Kidney (tissue), 14 donors: ENCODE results near the gene BTNL9. TPM values are rescaled to one million over a fixed set of nuclear protein-coding genes. Genes with fewer than 3 reads are reported as not detected.

ENCODE experiments used
- DNase-seq, 5 donors: peaks; one replicate each; pipeline ENCODE4 v3.0.0-alpha.2; 2013 to 2020
- FAIRE-seq: peaks from 2 replicates; lab custom pipeline; 2012; peaks lifted over from hg19 to GRCh38; lab: Jason Lieb, UNC
- H3K27ac ChIP-seq, 2 donors: one replicate each; pipeline ENCODE4 v1.7.0; 2013; ENCODE audit warnings: low read depth in 2 of 2, low read length in 2 of 2, inconsistent platforms in 1 of 2
- H3K27me3 ChIP-seq: one replicate; pipeline ENCODE4 v1.7.1; 2013; ENCODE audit warnings: low read length, inconsistent platforms; ENCODE audit not compliant: control insufficient read depth, insufficient read depth
- H3K36me3 ChIP-seq, 3 donors: one replicate each; pipeline versions ENCODE4 v1.7.0 to v1.7.1; 2013; ENCODE audit warnings: low read length in 3 of 3, control low read depth in 1 of 3, inconsistent platforms in 1 of 3; ENCODE audit not compliant: insufficient read depth in 3 of 3, control insufficient read depth in 2 of 3
- H3K4me1 ChIP-seq, 3 donors: one replicate each; pipeline versions ENCODE4 v1.7.0 to v1.7.1; 2013; ENCODE audit warnings: low read length in 3 of 3, inconsistent platforms in 1 of 3, low read depth in 1 of 3; ENCODE audit not compliant: control insufficient read depth in 2 of 3, insufficient read depth in 2 of 3
- H3K4me3 ChIP-seq, 3 donors: one replicate each; pipeline versions ENCODE4 v1.7.0 to v1.8.1; 2013; ENCODE audit warnings: low read length in 3 of 3, control low read depth in 1 of 3, inconsistent platforms in 1 of 3
- H3K9ac ChIP-seq, 3 donors: one replicate each; pipeline versions ENCODE4 v1.7.0 to v1.7.1; 2013; ENCODE audit warnings: low read length in 3 of 3, control low read depth in 1 of 3, inconsistent platforms in 1 of 3
- H3K9me3 ChIP-seq, 3 donors: one replicate each; pipeline versions ENCODE4 v1.7.0 to v1.7.1; 2013; ENCODE audit warnings: low read length in 3 of 3, control low read depth in 1 of 3, inconsistent platforms in 1 of 3; ENCODE audit not compliant: control insufficient read depth in 2 of 3, insufficient read depth in 1 of 3
- CTCF ChIP-seq: IDR thresholded peaks from 3 replicates; pipeline ENCODE4 v1.5.1; 2012; ENCODE audit warnings: mild to moderate bottlenecking, moderate library complexity, borderline replicate concordance; ENCODE audit not compliant: insufficient read depth; ENCODE audit errors: extremely low read depth
- intact Hi-C: fragments of 100-400 bp; cut with DNase I; formaldehyde crosslinking; loops from one replicate; pipeline ENCODE4 v1.11.1; 2022
- polyA plus RNA-seq: library from polyadenylated mRNA; stranded (reverse); fragments of 350-450 nt; fragmentation: Illumina TruSeq; extraction: RNeasy Lipid Tissue Mini Kit (QIAGEN cat#74804); gene quantifications from one replicate; pipeline ENCODE4 v1.2.3, GENCODE V29; 2014; ENCODE audit warnings: low read depth, low replicate concordance; ENCODE audit not compliant: insufficient read depth
- total RNA-seq: library from RNA; stranded (reverse); fragmentation: NEBNext Ultra II Directional; extraction: Animal tissue kit (Norgen Biotek cat#: 25700); gene quantifications from one replicate; pipeline ENCODE4 v1.2.1, GENCODE V29; 2021
- donor health status: control.
- donor health status: control.
- donor health status: control.
- donor health status: control.
- donor health status: control.
- donor health status: DM: yes; HTN: yes; CAD: no.
- donor health status: Normal renal cell carcinoma (clear cell type).

The BTNL9 gene
- total and polyA plus RNA-seq, 2 donors from 2014 or later, result 8.6 to 11.9 TPM

DNA sequence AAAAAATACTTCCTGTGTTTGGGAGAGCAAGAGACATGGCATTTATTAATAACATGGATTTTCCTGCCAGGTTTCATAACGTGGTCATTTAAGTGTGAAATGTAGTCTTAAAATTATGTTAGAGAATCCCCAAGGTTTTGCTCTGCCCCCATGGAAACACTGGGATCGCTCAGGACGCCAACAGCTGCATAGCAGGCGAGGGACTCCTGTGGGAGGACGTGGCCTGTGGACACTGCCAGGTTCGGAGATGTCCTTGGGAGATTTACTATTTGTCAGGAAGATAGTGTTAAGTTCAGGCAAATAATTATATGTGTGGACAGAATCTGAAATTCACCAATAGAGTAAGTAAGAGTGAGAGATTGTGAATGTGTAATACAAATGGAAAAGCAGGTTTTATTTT is 977 bp downstream of the BTNL9 start:
- Histone ChIP-seq H3K36me3 (no peaks in the 10 kb centered on the region), H3K9me3 (no peaks in the 10 kb centered on the region), H3K4me3 (peak overlapping the region in 2 of 3 donors; percentile 29 to 54), H3K9ac (no peak overlapping the region), H3K4me1 (peaks cover 0 to 5% (median 0%) of the 10 kb centered on the region in 3 donors), H3K27ac (no peak overlapping the region), H3K27me3 (no peaks in the 10 kb centered on the region)
- FAIRE-seq, result no peak
- no peak for DNase-seq
- intact Hi-C loops, result no loop called here
- TF ChIP-seq CTCF, result no peak

DNA sequence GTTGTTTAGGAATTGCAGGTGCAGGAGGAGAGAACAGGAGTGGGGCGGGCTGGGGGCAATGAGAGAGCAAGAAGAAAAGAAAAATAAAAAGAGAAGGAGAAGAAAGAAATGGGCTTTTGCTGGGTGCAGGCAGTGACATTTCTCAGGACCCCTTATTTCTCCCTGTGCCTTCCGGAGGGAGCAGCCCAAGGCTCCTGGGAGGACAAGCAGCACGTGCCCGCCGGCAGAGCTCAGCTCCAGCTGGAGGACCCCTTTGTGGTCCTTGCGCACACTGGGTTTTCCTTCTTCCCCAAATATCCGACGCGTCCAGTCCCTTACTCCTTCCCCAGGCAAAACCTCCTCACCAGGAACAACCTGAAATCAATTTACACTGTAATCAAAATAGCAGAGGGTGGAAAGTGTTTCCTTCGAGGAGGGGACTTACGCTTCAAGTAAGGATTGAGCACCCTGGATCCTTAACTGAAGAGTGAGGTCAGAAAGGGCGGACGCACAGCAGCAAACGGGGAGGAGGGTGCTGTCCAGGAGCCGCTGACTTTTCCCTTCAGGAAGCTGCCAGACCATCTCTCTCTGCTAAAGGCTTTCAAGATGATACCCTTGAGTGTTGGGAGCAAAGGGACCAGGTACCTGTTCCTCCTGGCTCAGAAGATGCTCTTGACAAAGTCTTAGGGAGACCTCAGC is 2.1 kb downstream of the BTNL9 start:
- H3K27me3 ChIP-seq, result no peaks in the 10 kb centered on the region
- H3K36me3 ChIP-seq, result no peaks in the 10 kb centered on the region
- peaks cover 0 to 5% (median 0%) of the 10 kb centered on the region in 3 donors for H3K4me1 ChIP-seq
- FAIRE-seq, result no peak
- H3K9me3 ChIP-seq, result no peaks in the 10 kb centered on the region
- intact Hi-C loops, result no loop called here
- no peak for DNase-seq
- no peak overlapping the region for H3K9ac ChIP-seq
- H3K27ac ChIP-seq, result no peak overlapping the region
- no peak for TF ChIP-seq CTCF
- H3K4me3 ChIP-seq, result peak overlapping the region in 2 of 3 donors; percentile 10 to 28

DNA sequence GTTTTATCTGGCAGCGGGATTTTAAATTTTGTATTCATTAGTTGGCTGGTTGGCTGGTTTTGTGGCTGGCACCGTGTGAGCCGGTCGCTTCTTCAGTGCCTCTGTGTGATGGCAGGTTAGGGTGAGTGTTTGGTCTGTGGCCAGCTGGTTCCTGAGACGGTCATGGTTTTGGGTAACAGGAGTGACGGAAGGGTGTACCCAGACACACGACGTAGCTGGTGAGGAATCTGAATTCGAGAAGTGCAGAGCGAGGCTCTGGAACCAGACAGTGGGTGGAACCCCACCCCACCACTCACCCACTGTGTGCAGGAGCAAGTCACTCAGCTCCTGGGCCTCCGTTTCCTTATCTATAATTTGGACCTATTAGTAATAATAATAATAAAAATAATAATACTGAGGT is 2.7 kb downstream of the BTNL9 start:
- H3K27me3 ChIP-seq, result no peaks in the 10 kb centered on the region
- FAIRE-seq, result no peak

More for the DNA sequence above, 2.7 kb downstream of the BTNL9 start:
- no peaks in the 10 kb centered on the region for H3K9me3 ChIP-seq
- DNase-seq, result no peak
- peak overlapping the region in 1 of 3 donors; percentile 28 for H3K4me3 ChIP-seq
- H3K9ac ChIP-seq, result no peak overlapping the region
- TF ChIP-seq CTCF, result no peak
- intact Hi-C loops, result no loop called here
- no peak overlapping the region for H3K27ac ChIP-seq
- peaks cover 0 to 5% (median 0%) of the 10 kb centered on the region in 3 donors for H3K4me1 ChIP-seq
- H3K36me3 ChIP-seq, result no peaks in the 10 kb centered on the region
